WTC11 (cell line): ENCODE results near the gene HSBP1L1. TPM values are rescaled to one million over a fixed set of nuclear protein-coding genes. Genes with fewer than 3 reads are reported as not detected.

Experiments used
- AR ChIP-seq: fragments of 250-450 bp; sonication (Bioruptor Pico); IDR thresholded peaks from 2 replicates; pipeline ENCODE4 v1.9.0; 2021; ENCODE audit warnings: mild to moderate bottlenecking
- ATF1 ChIP-seq: sonication (generic); formaldehyde crosslinking; IDR thresholded peaks from 2 replicates; pipeline ENCODE4 v1.8.1; 2023; ENCODE audit warnings: mild to moderate bottlenecking, moderate library complexity, missing genetic modification reagents
- ERG ChIP-seq: fragments of 250-450 bp; sonication (Bioruptor Pico); IDR thresholded peaks from 2 replicates; pipeline ENCODE4 v1.8.0; 2021; ENCODE audit warnings: mild to moderate bottlenecking
- FOXK1 ChIP-seq: sonication (generic); formaldehyde crosslinking; IDR thresholded peaks from 2 replicates; pipeline ENCODE4 v1.8.0; 2022; ENCODE audit warnings: mild to moderate bottlenecking, moderate library complexity, missing genetic modification reagents
- FOXP1 ChIP-seq: sonication (generic); formaldehyde crosslinking; IDR thresholded peaks from 2 replicates; pipeline ENCODE4 v1.8.0; 2022; ENCODE audit warnings: missing genetic modification reagents, mild to moderate bottlenecking, moderate library complexity, borderline replicate concordance
- GTF2I ChIP-seq: fragments of 250-450 bp; sonication (Bioruptor Pico); conservative IDR thresholded peaks from 2 replicates; pipeline ENCODE4 v1.4.0; 2021; ENCODE audit warnings: mild to moderate bottlenecking
- HMGA2 ChIP-seq: fragments of 250-450 bp; sonication (Bioruptor Pico); IDR thresholded peaks from 2 replicates; pipeline ENCODE4 v1.4.0; 2021; ENCODE audit warnings: mild to moderate bottlenecking, moderate library complexity
- IRF1 ChIP-seq: sonication (generic); formaldehyde crosslinking; IDR thresholded peaks from 2 replicates; pipeline ENCODE4 v1.8.0; 2023; ENCODE audit warnings: missing genetic modification reagents
- MAX ChIP-seq: sonication (generic); formaldehyde crosslinking; IDR thresholded peaks from 2 replicates; pipeline ENCODE4 v1.8.0; 2022; ENCODE audit warnings: mild to moderate bottlenecking, missing genetic modification reagents
- RORB ChIP-seq: fragments of 250-450 bp; sonication (Bioruptor Pico); IDR thresholded peaks from 2 replicates; pipeline ENCODE4 v1.9.0; 2021; ENCODE audit warnings: mild to moderate bottlenecking
- TCF7 ChIP-seq: sonication (generic); formaldehyde crosslinking; IDR thresholded peaks from 2 replicates; pipeline ENCODE4 v1.8.0; 2022; ENCODE audit warnings: mild to moderate bottlenecking, low read depth, missing genetic modification reagents, moderate library complexity
- TEAD1 ChIP-seq: sonication (generic); formaldehyde crosslinking; IDR thresholded peaks from 2 replicates; pipeline ENCODE4 v1.8.0; 2022; ENCODE audit warnings: mild to moderate bottlenecking, missing genetic modification reagents
- ZBTB43 ChIP-seq: sonication (generic); formaldehyde crosslinking; IDR thresholded peaks from 2 replicates; pipeline ENCODE4 v1.8.1; 2023; ENCODE audit warnings: mild to moderate bottlenecking, missing genetic modification reagents
- ZNF232 ChIP-seq: sonication (generic); formaldehyde crosslinking; IDR thresholded peaks from 2 replicates; pipeline ENCODE4 v1.8.0; 2022; ENCODE audit warnings: mild to moderate bottlenecking, missing genetic modification reagents
- ZSCAN18 ChIP-seq: fragments of 250-450 bp; sonication (Bioruptor Pico); IDR thresholded peaks from 2 replicates; pipeline ENCODE4 v2.1.2; 2022; ENCODE audit warnings: mild to moderate bottlenecking, moderate library complexity
- total RNA-seq: library from RNA; stranded (reverse); gene quantifications from 3 replicates; pipeline ENCODE4 v1.2.3, GENCODE V29; 2021
- TF ChIP-seq, protein P1 (sequence below): sonication (generic); formaldehyde crosslinking; IDR thresholded peaks from 2 replicates; pipeline ENCODE4 v1.8.1; 2022; ENCODE audit warnings: mild to moderate bottlenecking, moderate library complexity, missing genetic modification reagents
- TF ChIP-seq, protein P2 (sequence below): sonication (generic); formaldehyde crosslinking; IDR thresholded peaks from 2 replicates; pipeline ENCODE4 v1.8.0; 2023; ENCODE audit warnings: mild to moderate bottlenecking, missing genetic modification reagents
- TF ChIP-seq, protein P3 (sequence below): fragments of 250-450 bp; sonication (Bioruptor Pico); IDR thresholded peaks from 2 replicates; pipeline ENCODE4 v1.9.0; 2021; ENCODE audit warnings: mild to moderate bottlenecking
- TF ChIP-seq, protein P4 (sequence below): sonication (generic); formaldehyde crosslinking; IDR thresholded peaks from 2 replicates; pipeline ENCODE4 v1.8.1; 2022; ENCODE audit warnings: missing genetic modification reagents, borderline replicate concordance

HSBP1L1 gene
- total RNA-seq, 1 experiment from 2014 or later, result 1.4 TPM

GRCh38 chr18:79951545-79952455 lies 12.6 kb upstream of the HSBP1L1 start, which contains the start of gene SLC66A2 (continued):
- TF ChIP-seq AR (CRISPR knock-in tag) (no peak), ZSCAN18 (no peak), ATF1 (CRISPR knock-in tag) (0 out of 2 replicates have a peak, but pooled peaks have one; percentile 9), TCF7 (CRISPR knock-in tag) (no peak), RORB (CRISPR knock-in tag) (no peak), ZBTB43 (CRISPR knock-in tag) (no peak), MAX (no peak), HMGA2 (CRISPR knock-in tag) (no peak), FOXP1 (no peak), GTF2I (CRISPR knock-in tag) (no peak), FOXK1 (CRISPR knock-in tag) (peak; percentile 45; the same call in 1 of the 2 replicates), IRF1 (CRISPR knock-in tag) (no peak), ZNF232 (no peak), TEAD1 (no peak), ERG (CRISPR knock-in tag) (no peak)
- TF ChIP-seq, protein P1, sequence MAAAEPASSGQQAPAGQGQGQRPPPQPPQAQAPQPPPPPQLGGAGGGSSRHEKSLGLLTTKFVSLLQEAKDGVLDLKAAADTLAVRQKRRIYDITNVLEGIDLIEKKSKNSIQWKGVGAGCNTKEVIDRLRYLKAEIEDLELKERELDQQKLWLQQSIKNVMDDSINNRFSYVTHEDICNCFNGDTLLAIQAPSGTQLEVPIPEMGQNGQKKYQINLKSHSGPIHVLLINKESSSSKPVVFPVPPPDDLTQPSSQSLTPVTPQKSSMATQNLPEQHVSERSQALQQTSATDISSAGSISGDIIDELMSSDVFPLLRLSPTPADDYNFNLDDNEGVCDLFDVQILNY (CRISPR knock-in tag), result 0 out of 2 replicates have a peak, but pooled peaks have one; percentile 34
- TF ChIP-seq, protein P2, sequence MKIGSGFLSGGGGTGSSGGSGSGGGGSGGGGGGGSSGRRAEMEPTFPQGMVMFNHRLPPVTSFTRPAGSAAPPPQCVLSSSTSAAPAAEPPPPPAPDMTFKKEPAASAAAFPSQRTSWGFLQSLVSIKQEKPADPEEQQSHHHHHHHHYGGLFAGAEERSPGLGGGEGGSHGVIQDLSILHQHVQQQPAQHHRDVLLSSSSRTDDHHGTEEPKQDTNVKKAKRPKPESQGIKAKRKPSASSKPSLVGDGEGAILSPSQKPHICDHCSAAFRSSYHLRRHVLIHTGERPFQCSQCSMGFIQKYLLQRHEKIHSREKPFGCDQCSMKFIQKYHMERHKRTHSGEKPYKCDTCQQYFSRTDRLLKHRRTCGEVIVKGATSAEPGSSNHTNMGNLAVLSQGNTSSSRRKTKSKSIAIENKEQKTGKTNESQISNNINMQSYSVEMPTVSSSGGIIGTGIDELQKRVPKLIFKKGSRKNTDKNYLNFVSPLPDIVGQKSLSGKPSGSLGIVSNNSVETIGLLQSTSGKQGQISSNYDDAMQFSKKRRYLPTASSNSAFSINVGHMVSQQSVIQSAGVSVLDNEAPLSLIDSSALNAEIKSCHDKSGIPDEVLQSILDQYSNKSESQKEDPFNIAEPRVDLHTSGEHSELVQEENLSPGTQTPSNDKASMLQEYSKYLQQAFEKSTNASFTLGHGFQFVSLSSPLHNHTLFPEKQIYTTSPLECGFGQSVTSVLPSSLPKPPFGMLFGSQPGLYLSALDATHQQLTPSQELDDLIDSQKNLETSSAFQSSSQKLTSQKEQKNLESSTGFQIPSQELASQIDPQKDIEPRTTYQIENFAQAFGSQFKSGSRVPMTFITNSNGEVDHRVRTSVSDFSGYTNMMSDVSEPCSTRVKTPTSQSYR (CRISPR knock-in tag), result no peak
- TF ChIP-seq, protein P3, sequence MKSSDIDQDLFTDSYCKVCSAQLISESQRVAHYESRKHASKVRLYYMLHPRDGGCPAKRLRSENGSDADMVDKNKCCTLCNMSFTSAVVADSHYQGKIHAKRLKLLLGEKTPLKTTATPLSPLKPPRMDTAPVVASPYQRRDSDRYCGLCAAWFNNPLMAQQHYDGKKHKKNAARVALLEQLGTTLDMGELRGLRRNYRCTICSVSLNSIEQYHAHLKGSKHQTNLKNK (CRISPR knock-in tag), result no peak
- TF ChIP-seq, protein P4, sequence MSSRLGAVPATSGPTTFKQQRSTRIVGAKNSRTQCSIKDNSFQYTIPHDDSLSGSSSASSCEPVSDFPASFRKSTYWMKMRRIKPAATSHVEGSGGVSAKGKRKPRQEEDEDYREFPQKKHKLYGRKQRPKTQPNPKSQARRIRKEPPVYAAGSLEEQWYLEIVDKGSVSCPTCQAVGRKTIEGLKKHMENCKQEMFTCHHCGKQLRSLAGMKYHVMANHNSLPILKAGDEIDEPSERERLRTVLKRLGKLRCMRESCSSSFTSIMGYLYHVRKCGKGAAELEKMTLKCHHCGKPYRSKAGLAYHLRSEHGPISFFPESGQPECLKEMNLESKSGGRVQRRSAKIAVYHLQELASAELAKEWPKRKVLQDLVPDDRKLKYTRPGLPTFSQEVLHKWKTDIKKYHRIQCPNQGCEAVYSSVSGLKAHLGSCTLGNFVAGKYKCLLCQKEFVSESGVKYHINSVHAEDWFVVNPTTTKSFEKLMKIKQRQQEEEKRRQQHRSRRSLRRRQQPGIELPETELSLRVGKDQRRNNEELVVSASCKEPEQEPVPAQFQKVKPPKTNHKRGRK (CRISPR knock-in tag), result no peak
